ENCODE measurements around the gene DMD. TPM values are rescaled to one million over a fixed set of nuclear protein-coding genes. Genes with fewer than 3 reads are reported as not detected.

The DMD gene
- polyA plus RNA-seq, 1 donor from 2014 or later = 21.6 TPM

DNA sequence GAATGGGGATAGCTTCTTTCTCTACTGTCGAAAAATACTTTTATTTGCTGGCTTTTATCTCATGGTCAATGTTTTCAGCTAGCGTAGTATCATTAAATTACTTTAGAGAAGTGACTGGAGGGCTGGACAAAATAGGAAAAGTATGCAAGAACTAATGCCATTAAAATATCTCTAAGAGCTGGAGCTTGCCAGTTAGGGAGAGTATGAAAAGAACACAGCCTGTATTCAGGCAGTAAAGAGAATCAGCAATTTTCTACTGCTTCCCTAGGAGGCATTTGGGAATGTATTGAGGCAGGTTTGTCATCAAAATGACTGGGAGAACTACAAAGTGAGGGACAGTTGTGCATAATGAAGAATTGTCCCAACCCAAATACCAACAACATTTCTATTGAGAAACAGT, 2096.5 kb downstream of the DMD start:
- no peaks in the 10 kb centered on the region for H3K9me2 ChIP-seq (ENCODE audit: insufficient read depth, low read length)
- H3K9me3 ChIP-seq (ENCODE audit: low read length) = no peaks in the 10 kb centered on the region
- H3F3A ChIP-seq (ENCODE audit: insufficient read depth, low read length, poor library complexity, severe bottlenecking) = no peaks in the 10 kb centered on the region
- no peak overlapping the region for H3K4me2 ChIP-seq (ENCODE audit: low read length)
- no peak overlapping the region for H3K4me3 ChIP-seq (ENCODE audit: low read length)
- H4K20me1 ChIP-seq (ENCODE audit: insufficient read depth) = no peaks in the 10 kb centered on the region
- H2AFZ ChIP-seq (ENCODE audit: low read depth, low read length) = no peak overlapping the region
- no peak overlapping the region for H3K9ac ChIP-seq (ENCODE audit: low read length)
- H3K27ac ChIP-seq (ENCODE audit: low read length) = no peak overlapping the region
- TF ChIP-seq POLR2AphosphoS5 (IDR thresholded peaks at IDR 0.05) (no peak), CTCF (IDR thresholded peaks at IDR 0.05; ENCODE audit: poor library complexity, severe bottlenecking) (no peak), MXI1 (conservative IDR thresholded peaks at IDR 0.05; ENCODE audit: poor library complexity, severe bottlenecking) (no peak), EP300 (conservative IDR thresholded peaks at IDR 0.05; ENCODE audit: poor library complexity, severe bottlenecking) (no peak), SMC3 (conservative IDR thresholded peaks at IDR 0.05; ENCODE audit: poor library complexity) (no peak), EZH2 (IDR thresholded peaks at IDR 0.05; ENCODE audit: borderline replicate concordance, insufficient read depth, low read length, poor library complexity, severe bottlenecking) (no peak), TAF1 (IDR thresholded peaks at IDR 0.05; ENCODE audit: low read depth) (no peak), REST (IDR thresholded peaks at IDR 0.05; ENCODE audit: borderline replicate concordance) (no peak), RAD21 (conservative IDR thresholded peaks at IDR 0.05) (no peak)
- no peaks in the 10 kb centered on the region for H3K36me3 ChIP-seq (ENCODE audit: insufficient read depth, low read length)
- H3K27me3 ChIP-seq (ENCODE audit: insufficient read depth, low read depth, low read length) = no peaks in the 10 kb centered on the region
- no peaks in the 10 kb centered on the region for H3K79me2 ChIP-seq (replicated peaks; ENCODE audit: insufficient read depth, low read length)

DNA sequence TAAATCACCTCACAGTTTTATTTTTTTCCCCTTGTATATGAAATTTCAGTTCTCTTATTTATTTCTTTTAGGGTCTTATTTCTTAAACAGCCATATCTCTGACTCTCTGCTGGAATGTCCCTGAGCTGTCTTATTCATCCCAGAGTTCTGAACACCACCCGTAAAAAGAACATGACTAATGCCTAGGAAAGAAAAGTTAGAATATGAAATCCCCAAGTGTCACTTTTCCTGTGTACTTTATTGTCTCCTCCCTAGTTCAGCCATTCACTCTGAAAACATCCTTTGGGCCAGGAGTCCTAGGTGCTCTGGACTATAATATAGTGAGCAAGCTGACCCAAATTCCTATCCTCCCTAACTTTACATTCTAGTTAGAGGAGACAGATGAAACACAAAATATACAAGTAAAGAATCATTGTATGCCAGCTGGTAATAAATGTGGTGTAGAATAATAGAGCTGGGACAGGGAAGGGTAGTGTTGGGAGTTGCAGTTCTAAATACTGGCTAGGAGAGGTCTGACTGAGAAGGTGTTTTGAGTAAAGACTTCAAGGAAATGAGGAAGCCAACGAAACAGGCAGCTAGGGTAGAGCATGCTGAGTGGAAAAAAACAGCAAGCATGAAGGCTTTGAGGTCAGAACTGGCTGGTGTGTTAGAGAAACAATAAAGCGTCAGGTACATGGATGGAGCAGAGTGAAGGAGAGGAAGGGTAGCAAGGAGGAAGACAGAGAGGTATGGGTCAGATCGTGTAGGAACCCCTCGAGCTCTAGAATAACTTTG, 2098.9 kb downstream of the DMD start:
- TF ChIP-seq EZH2 (IDR thresholded peaks at IDR 0.05; ENCODE audit: borderline replicate concordance, insufficient read depth, low read length, poor library complexity, severe bottlenecking) (no peak), SMC3 (conservative IDR thresholded peaks at IDR 0.05; ENCODE audit: poor library complexity) (no peak), REST (IDR thresholded peaks at IDR 0.05; ENCODE audit: borderline replicate concordance) (no peak), CTCF (IDR thresholded peaks at IDR 0.05; ENCODE audit: poor library complexity, severe bottlenecking) (no peak), POLR2AphosphoS5 (IDR thresholded peaks at IDR 0.05) (no peak), EP300 (conservative IDR thresholded peaks at IDR 0.05; ENCODE audit: poor library complexity, severe bottlenecking) (no peak), RAD21 (conservative IDR thresholded peaks at IDR 0.05) (no peak), TAF1 (IDR thresholded peaks at IDR 0.05; ENCODE audit: low read depth) (no peak), MXI1 (conservative IDR thresholded peaks at IDR 0.05; ENCODE audit: poor library complexity, severe bottlenecking) (no peak)
- H2AFZ ChIP-seq (ENCODE audit: low read depth, low read length) = no peak overlapping the region
- no peak overlapping the region for H3K27ac ChIP-seq (ENCODE audit: low read length)
- no peaks in the 10 kb centered on the region for H3K27me3 ChIP-seq (ENCODE audit: insufficient read depth, low read depth, low read length)
- no peaks in the 10 kb centered on the region for H3K9me2 ChIP-seq (ENCODE audit: insufficient read depth, low read length)
- no peak overlapping the region for H3K9ac ChIP-seq (ENCODE audit: low read length)
- no peaks in the 10 kb centered on the region for H3F3A ChIP-seq (ENCODE audit: insufficient read depth, low read length, poor library complexity, severe bottlenecking)
- no peak overlapping the region for H3K4me2 ChIP-seq (ENCODE audit: low read length)
- no peaks in the 10 kb centered on the region for H3K79me2 ChIP-seq (replicated peaks; ENCODE audit: insufficient read depth, low read length)
- no peaks in the 10 kb centered on the region for H3K9me3 ChIP-seq (ENCODE audit: low read length)
- no peak overlapping the region for H3K4me3 ChIP-seq (ENCODE audit: low read length)
- H4K20me1 ChIP-seq (ENCODE audit: insufficient read depth) = no peaks in the 10 kb centered on the region
- H3K36me3 ChIP-seq (ENCODE audit: insufficient read depth, low read length) = no peaks in the 10 kb centered on the region
